Stimulated activated CD4-positive, alpha-beta T cell treated with anti-CD3 and anti-CD28 coated beads, Interleukin-1b, Interleukin-23, amount 100 ng/mL, for 48 hours (primary cell): ENCODE results near the gene ADCY1.
"Not testable (repeated sequence)": the region's sequence is repeated elsewhere in the genome, so short reads cannot be mapped to it uniquely, and the experiment has no call there.

ENCODE experiments used
- DNase-seq: peaks from one replicate; pipeline ENCODE4 v3.0.0-alpha.2; 2020

Gene ADCY1

DNA sequence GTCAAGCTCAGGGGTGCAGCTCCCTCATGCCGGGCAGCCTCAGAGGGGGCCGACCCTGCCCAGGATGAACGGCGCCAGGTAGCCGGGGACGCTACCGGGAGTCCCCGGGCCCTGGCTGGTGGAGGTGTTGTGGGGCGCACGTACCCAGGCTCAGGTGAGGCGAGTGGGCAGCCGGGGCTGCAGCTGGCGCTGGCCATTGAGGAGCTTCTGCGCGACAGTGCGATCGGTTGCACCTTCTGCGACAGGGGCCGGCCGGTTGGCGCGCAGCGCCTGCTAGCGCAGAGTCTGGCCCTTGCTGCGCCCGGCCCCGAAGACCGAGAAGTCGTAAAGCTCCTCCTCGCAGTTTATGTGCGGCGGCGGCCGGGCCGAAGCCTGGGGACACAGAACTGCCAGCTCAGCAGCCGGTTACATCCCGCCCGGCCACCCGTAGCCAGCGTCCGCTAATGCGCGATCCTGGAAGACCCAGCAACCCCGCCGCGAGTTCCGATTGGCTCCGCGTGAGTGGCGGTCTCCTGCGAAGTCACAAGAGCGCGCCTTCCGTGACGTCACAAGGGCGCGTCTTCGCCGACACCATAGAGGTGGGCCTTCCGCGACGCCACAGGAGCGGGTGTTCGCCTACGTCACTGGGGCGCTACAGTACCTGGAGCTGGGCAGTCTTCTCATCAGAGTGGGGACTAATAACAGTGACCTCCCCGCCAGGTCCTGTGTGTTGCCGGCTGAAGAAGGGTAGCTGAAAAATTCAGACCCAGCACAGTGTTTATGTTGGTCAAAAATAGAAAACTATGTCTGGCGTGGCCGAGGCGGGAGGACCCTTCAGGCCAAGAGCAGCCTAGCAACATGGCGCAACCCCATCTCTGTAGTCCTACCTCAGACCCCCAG, 194.6 kb downstream of the ADCY1 start:
- DNase-seq: peak; percentile 97

DNA sequence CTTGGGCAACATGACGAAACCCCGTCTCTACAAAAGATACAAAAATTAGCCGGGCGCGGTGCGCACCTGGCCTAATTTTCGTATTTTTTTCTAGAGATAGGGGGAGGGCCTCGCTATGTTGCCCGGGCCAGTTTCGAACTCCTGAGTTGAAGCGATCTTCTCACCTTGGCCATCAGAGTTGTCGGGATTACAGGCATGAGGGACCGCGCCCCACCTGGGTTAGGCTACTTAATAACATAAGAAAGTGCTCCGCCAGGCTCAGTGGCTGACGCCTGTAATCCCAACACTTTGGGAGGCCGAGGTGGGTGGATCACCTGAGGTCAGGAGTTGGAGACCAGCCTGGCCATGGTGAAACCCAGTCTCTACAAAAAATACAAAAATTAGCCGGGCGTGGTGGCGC, 195.5 kb downstream of the ADCY1 start:
- DNase-seq: not testable (repeated sequence)
